GM19023 (cell line): ENCODE data around the gene PIK3R5.
"Not testable (repeated sequence)": the region's sequence is repeated elsewhere in the genome, so short reads cannot be mapped to it uniquely, and the experiment has no call there.

Experiments used
- ATAC-seq: cut with Tn5 transposase; IDR thresholded peaks from one replicate; pipeline ENCODE4 v1.9.1; 2021; ENCODE audit warnings: mild to moderate bottlenecking, moderate library complexity; ENCODE audit not compliant: unreplicated experiment

The PIK3R5 gene

DNA sequence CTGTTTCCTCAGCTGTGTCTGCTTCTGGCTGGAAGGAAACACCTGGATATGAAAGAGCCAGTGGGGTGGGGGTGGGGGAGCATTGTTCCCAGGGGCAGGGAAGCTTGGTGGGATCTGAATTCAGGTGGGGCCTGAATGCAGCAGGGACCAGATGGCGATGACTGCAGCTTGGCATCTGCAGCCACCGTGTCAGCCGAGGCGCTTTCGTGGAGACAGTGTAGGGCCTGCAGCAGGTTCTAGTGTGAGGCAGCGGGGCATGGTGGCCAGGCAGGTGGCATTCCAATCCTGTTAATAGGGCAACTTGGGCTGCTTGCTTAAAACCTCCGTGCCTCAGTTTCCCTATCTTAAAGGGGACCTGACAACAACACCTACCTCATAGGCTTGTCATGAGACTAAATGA, 99.7 kb downstream of the PIK3R5 start:
- ATAC-seq, result no peak

DNA sequence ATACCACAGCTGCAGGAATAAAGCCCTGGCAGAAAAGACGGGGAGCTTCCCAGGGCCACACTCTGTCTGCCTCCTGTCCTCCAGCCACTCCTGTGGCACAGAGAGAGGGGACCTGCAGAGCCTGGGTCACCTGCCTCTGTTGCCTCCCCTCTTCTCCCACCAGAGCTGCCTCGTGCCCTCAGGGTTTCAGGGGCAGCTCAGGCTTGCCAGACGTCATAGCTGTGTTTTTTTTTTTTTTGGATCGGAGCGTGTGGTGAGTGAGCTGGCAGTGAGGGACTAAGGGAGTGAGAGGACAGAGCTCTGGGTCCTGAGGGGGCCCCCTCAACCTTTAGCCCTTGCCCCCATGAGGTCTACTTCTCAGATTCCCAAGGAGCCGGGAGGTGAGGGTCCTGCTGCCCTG, 100.1 kb downstream of the PIK3R5 start:
- no peak for ATAC-seq

DNA sequence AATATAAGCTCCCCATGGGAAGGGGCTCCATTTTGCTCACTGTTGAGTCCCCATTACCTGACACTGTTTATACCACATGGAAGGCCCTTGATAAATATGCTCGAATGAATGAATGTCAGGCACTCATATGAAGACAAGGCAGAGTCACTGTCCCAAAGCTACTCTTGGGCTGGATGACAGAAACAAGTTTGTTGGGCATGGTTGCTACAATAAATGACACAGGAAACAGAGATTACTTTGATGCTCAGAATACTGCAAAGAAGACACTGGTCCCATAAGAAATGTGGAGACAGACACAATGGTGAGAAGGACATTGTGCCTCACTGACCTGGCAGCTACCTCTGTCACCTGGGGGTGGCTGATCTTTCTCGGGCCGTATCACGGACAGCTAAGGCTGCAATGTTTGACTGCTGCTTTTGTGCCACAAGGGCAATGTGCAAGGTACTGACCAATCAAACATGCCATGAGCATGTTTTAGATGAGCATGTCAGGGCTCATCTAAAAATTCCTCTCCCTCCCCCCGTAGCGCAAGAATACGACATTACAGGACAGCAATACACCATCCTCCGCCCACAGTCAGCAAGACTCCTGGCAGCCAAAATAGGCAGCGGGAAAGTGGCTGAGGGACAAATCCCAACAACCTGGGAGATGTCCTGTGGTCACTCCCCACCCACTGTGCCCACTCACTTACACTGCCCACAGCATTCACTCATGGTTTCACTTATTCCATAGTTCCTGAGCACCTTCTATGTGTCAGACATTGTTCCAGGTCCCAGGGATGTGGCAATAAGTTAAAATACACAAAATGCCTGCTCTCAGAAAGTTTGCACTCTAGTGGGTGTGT, 103.1 kb downstream of the PIK3R5 start:
- no peak for ATAC-seq

DNA sequence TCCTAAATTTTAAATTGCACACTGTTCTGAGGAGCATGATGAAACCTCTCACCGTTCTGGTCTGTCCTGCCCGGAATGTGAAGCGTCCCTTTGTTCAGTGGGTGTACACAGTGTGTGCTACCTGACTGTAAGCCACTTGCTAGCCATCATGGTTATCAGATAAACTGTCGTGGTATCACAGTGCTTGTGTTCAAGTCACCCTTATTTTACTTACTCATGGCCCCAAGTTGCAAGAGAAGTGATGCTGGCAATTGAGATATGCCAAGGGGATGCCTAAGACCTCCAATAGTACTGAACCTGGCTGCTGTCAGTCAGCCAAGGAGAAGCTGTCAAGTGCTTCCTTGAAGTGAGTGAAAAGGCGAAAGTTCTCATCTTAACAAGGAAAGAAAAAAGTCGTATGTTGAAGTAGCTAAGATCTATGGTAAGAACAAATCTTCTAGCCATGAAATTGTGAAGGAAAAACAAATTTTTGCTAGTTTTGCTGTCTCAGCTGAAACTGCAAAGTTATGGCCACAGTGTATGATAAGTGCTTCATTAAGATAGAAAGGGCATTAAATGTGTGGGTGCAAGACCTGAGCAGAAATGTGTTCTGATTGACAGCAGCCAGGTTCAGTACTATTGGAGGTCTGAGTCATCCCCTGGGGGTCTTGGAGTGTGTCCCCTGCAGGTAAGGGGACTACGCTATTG, 103.9 kb downstream of the PIK3R5 start:
- no peak for ATAC-seq

DNA sequence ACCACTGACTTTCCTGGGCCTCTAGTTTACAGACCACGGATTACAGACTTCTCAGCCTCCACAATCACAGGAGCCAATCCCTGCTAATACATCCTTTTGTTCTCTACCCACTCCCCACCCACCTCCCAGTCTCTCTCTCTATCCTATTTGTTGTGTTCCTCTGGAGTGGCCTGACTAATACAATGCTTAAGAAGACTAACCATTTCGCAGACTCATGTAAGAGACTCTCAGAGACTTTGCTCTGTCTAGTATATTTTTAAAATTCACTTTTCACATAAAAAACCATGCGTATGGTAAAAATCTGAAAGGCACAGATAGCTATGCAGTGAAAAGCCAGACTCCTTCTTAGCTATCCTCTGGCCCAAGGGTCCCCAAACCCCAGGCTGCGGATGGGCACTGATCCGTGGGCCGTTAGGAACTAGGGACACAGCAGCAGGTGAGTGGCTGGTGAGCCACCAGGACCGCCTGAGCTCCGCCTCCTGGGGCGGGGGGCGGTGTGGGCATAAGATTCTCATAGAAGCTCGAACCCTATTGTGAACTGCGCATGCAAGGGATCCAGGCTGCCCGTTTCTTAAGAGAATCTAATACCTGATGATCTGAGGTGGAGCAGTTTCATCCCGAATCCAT, 105.6 kb downstream of the PIK3R5 start:
- no peak for ATAC-seq

DNA sequence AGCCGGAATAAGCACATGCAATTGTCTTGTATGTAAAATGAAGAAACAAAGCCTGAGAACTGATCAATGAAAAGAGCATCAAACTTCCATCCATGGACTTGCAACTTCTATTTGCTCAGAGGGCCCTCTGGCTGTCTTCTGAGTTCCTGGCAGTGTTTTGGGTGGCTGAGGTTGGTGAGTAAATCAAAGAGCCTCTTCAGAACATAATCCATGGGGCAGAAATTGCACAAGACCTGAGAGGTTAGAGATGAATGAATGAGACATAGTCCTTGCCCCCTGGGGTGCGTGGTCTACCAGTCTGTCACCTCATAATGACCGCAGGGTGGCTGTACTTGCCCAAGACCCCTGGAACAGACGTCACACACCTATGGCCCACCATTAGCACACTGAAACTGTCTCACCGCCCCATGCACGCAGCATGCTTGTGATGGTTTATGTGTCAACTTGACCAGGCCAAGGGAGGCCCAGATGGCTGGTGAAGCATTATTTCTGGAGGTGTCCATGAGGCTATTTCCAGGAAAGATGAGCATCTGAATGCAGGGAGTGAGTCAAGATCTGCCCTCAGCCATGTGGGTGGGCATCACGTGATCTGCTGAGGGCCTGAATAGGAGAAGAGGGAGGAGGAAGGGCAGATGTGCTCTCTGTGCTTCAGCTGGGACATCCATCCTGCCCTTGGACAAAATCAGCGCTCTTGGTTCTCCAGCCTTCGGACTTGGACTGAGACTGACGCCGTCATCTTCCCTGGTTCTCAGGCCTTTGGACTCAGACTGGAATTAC, 106.3 kb downstream of the PIK3R5 start:
- no peak for ATAC-seq

DNA sequence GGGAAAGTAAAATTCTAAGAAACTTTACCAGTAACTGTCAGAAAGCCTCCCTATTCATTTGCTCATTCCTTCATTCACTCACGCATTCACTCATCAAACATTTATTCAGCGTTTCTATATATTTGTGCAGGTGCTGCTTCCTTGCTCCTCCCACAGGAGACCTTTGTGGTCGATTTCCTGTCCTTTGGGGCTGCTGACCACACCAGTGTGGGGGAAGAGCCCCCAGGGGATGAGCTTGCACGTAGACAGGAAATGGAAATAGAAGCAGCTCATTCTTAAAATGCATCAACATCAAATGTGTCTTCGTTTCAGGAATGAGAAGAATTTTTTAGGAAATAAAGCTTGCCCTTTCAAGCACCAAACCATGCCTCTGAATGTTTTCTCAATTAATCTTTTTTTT, 107.6 kb downstream of the PIK3R5 start:
- peak; percentile 37 for ATAC-seq

DNA sequence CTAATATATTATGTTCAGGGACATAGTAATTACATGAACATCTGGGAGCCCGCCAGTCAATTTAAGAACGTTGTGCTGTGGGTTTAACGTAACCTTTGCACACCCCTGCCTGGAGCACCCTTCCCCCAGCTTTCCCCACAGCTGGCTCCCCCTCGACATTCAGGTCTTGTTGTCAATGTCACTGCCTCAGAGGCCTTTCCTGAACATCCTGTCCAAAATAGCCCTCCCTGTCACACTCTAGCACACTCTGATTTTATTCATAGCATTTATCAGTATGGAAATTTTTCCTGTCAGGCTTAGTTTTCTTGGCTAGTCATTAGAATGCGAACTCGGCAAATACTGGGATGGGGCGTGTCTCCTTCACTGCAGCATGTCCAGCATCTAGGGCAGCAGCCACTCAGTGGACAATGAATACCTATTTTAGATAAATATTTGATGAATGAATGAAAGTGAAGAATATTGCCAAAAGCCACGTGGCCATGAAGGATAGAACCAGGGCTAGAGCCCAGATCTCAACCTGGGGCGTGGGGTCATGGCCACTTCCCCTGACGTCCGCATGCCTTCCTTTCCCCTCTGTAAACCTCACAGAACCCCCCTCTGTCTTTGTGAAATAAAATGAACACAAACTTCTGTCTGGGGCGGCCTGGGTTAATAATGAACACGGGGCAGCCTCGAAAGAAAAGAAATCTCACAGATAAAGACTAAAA, 108.5 kb downstream of the PIK3R5 start:
- no peak for ATAC-seq

DNA sequence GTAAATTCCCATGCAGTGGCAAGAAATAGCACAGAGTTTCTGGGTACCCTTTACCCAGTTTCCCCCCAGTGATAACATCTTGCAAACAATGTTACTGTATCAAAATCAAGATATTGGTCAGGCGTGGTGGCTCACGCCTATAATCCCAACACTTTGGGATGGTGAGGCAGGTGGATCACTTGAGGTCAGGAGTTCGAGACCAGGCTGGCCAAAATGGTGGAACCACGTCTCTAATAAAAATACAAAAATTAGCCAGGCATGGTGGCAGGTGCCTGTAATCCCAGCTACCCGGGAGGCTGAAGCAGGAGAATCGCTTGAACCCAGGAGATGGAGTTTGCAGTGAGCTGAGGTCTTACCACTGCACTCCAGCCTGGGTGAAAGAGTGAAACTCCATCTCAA, 109.3 kb downstream of the PIK3R5 start:
- ATAC-seq, result not testable (repeated sequence)

DNA sequence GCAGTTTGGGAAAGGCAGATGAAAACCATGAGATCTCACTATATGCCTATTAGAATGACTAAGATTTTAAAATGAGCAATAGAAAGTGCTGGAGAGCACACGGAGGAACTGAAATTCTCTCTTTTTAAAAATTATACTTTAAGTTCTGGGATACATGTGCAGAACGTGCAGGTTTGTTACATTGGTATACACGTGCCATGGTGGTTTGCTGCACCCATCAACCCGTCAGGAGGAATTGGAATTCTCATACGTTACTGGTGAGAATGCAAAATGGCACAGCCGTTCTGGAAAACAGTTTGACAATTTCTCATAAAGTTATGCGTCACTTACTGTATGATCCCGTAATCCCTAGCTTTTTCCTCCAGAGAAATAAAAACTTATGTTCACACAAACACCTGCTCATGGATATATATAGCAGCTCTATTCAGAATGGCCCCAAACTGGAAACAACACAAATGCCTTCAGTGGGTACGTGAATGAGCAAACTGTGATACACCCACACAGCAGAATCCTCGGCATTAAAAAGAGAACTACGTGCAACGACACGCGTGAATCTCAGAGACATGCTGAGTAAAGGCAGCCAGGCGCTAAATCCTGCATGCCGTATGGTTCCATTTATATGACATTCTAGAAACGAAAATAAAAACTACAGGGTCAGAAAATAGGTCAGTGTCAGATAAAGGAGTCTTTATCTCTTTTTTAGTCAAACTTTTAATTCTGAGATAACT, 109.9 kb downstream of the PIK3R5 start:
- ATAC-seq, result no peak

DNA sequence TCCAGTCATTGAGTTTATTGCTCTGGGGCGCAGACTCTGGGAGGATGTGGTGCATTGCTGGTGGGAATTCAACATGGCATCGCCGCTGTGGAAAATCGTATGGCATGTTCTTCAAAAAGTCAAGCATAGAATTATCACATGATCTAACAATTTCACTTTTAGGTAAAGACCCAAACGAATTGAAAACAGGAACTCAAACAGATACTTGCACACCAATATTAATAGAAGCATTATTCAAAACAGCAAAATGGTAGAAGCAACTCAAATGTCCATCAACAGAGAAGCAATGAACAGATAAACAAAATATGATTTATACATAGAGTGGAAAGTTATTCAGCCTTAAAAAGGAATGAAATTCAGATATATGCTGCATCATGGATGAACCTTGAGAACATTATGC, 113.9 kb downstream of the PIK3R5 start:
- no peak for ATAC-seq

DNA sequence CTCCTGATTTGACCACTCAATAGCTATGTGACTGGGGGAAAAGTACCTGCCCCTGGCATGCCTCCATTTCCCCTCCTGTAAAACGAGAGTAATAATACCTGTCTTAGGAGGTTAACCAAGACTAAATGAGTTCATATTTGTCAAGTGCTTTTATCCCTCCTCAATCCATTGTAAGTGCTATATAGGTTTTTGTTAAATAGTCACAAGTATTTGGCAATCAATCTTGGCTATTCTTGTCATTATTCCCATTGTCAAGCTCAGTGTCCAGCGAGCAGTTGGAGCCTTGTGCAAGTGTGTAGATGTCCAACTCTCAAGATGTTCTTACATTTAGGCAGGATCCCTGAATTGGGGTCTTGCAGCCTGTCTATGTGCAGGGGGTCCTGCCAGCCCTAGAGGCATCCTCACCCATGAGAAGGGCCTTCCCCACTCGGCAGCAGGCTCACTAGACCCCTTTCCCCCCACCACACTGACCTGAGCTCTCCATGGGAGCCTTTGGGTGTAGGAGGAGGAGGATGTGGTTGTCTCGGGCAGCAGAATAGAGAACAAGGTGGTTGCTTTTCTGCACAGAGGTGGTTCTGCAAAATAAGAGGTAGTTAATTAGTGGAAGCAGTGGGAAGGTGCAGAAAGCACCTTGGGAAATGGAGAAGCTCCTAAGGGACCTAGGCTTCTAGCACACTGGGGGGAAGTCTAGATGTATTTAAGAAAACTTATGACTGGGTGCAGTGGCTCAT, 116.0 kb downstream of the PIK3R5 start:
- no peak for ATAC-seq

DNA sequence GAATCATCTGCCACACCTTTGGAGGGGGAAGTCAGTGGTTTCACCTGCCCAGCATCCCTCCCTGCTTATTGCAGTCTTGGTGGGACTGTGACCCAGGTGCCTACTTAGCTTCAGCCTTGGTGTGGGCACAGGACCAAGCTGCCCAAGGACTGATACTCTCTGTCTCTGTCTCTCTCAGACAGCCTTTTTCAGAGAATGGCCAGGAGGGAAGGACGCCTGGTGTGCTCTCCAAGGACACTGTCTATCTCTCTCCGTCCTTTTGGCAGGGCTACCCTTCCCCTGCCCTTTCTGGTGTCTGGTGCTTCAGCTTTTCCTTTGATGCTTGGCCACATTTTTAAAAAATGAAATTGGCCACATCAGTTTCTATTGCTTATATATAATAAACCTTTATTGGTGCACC, 117.6 kb downstream of the PIK3R5 start:
- ATAC-seq, result no peak

DNA sequence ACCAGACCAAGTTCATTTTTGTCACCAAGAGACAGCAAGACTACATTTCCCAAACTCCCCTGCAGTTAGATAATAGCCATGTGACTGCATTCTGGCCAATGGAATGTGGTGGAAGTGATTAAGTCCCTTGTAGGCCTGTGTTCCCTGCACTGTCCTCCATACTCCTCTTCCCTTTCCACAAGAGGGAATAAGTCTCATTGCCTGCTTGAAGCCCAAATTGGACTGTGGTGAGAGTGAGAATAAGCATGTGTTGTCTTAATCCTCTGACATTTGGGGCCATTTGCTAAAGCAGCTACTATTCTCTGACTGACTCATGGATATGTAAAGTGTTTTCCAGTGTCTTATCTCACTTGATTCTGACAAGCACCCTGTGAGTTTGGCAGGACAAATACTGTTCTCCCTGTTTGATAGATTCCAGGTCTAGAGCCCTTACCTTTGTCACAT, 118.7 kb downstream of the PIK3R5 start:
- ATAC-seq, result no peak

DNA sequence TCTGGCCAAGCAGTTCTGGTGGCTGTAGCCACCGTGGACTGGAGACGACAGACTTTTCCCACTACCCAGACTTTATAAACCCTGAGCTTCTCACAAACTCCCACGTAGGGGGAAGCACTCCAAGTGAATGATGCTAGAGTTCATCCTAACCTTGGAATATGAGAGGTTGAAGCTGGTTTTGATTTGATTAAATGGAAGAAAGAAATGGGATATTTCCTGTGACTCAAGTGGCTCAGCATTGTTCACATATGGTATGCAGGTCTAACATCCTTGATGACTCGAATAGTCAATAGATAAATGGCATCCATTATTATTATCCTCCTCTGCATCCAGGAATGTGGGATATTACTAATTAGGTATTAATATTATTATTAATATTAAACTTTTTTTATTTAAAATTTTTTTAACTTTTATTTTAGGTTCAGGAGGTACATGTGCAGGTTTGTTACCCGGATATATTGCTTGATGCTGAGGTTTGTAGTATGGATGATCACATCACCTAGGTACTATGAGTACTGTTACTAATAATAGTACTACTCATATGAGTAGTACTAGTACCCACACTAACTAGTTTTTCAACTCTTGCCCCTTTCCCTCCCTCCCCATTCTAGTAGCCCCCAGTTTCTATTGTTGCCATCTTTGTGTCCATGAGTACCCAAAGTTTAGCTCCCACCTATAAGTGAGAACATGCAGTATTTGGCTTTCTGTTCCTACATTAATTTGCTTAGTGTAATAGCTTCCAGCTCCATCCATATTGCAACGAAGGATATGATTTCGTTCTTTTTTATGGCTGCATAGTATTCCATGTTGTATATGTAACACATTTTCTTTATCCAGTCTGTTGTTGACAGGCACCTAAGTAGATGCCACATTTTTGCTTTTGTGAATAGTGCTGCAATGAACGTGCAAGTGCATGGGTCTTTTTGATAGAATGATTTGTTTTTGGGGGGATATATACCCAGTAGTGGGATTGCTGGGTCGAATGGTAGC, 121.0 kb downstream of the PIK3R5 start:
- no peak for ATAC-seq

DNA sequence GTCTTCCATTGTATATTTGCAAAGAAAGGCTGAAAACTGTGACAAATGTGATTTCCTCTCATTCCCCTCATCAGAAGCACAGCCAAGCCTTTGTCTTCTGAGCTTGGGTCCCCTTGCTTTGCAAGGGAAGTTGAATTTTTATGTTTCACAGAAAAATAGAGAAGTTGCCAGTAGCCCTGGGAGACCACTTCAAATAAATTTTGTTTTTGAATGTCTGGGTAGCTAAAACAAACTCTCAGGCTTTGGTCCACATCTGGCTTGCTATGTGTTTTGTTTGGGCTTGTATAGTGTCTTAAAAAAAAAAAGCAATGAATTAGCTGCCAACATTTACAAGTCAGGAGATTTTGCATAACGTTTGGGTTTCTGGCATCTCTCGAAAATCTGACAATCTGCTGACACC, 122.2 kb downstream of the PIK3R5 start:
- no peak for ATAC-seq

DNA sequence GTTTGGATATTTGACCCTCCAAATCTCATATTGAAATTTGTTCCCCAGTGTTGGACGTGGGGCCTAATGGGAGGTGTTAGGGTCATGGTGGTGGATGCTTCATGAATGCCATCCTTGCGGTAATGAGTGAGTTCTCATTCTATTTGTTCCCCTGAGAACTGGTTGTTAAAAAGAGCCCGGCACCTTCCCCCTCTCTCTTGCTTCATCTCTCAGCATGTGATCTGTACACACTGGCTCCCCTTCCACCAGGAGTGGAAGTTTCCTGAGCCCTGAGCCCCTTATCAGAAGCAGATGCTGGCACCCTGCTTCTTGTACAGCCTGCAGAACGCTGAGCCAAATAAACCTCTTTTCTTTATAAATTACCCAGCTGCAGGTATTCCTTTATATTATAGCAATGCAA, 123.7 kb downstream of the PIK3R5 start:
- ATAC-seq, result no peak

DNA sequence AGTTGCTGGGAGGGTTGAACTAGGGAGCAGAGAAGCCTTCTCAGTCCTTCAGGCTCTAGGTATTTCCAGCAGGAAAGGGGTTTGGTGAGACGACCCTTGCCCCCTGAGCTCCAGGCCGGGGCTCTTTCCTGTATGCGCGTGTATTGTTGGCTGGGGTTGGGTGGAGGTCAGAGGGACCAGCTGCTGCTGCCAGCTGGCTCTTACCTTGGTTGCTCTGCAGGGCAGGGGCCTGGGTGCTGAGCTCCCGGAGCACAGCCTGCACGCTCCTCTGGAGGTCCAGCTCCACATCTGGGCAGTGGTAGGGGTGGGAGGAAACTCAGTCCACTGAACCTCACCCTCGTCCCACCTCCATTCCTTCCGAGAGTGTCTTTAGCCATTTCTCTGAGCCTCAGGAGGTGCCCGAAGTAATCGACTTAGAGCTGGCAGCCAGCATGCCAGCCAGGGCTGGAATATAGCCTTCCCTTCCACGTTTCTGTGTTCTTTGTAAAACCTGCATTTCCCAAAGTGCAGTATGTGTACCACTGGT, 126.0 kb downstream of the PIK3R5 start:
- ATAC-seq, result no peak
